Upper lobe of left lung (tissue), 4 donors: ENCODE data around the gene FGF14.

ENCODE experiments used
- CTCF ChIP-seq, 6 experiments: fragments of 450-650 bp in 4 of 6; fragments of 200-600 bp in 2 of 6; sonication (generic) in 2 of 6; IDR thresholded peaks; one replicate each; pipeline ENCODE4 v1.5.1; 2016 to 2019; ENCODE audit warnings: antibody characterized with exemption in 6 of 6
- POLR2AphosphoS5 ChIP-seq, 2 donors: sonication (generic); formaldehyde crosslinking; IDR thresholded peaks; one replicate each; pipeline ENCODE4 v1.5.1; 2017; ENCODE audit warnings: antibody characterized with exemption in 2 of 2

GRCh38 chr13:102003848-102004570 is 397.8 kb downstream of the FGF14 start:
- no peak for TF ChIP-seq CTCF (IDR thresholded peaks at IDR 0.05)
- TF ChIP-seq POLR2AphosphoS5 (IDR thresholded peaks at IDR 0.05) = no peak
